ENCODE data around the gene KLK1. TPM values are rescaled to one million over a fixed set of nuclear protein-coding genes. Genes with fewer than 3 reads are reported as not detected.
"Not testable (repeated sequence)": the region's sequence is repeated elsewhere in the genome, so short reads cannot be mapped to it uniquely, and the experiment has no call there.

Gene KLK1
- total RNA-seq, 2 donors from 2014 or later = 0.27 TPM; not detected in 1

DNA sequence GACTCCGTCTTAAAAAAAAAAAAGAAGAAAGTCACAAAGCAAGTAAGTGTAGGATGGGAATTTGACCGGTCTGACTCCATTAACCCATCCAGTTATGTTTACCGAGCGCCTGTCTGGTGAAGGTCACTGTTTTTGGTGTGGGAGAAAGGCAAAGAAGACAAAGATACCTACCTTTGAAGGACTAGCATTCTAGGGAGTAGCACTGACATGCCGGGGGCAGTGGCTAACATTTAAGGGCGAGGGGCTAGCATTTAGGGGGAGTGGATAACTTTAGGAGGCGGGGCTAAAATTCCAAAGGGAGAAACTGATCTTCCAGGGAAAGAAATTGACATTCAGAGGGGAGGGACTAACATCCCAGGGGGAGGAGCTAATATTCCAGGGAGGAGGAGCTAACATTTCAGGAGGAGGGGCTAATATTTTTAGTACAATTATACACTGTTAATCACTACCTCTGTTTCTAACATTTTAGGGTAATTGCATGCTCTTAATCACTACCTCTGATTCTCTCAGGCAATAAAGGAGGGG is 44.6 kb downstream of the KLK1 start:
- ATAC-seq = no peak
- DNase-seq = no peak
- intact Hi-C loops (cut with DNase I) = loop anchor here in 1 of 2 donors (10.0 kb wide), 1 partner anchor 74 kb away; no protein-coding TSS in a partner anchor

DNA sequence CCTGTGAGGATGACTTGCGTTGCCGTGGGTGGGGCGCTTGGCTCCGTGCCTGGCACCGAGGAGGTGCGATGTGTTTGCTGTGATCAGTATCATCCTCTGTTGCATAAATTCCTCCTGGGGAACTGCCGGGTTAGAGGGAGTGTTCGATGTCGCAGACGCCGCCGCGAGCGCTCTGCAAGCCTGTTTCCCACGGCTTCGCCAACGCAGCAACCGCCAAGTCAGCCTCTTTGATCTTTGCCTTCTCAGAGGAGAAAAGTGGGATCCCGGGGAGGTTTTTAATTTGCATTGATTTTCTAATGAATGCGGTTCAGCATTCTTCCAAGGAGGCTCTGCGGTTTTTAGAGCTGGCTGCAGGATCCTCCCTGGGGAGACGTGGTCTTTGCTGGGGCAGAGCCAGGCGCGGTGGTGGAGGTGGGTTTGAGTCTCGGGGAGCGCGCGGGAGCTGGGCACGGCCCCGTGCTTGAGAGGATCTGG is 45.7 kb downstream of the KLK1 start:
- DNase-seq (no peak), ATAC-seq (no peak)
- intact Hi-C loops (cut with DNase I) = loop anchor here in 1 of 2 donors (10.0 kb wide), 1 partner anchor 73 kb away; no protein-coding TSS in a partner anchor

DNA sequence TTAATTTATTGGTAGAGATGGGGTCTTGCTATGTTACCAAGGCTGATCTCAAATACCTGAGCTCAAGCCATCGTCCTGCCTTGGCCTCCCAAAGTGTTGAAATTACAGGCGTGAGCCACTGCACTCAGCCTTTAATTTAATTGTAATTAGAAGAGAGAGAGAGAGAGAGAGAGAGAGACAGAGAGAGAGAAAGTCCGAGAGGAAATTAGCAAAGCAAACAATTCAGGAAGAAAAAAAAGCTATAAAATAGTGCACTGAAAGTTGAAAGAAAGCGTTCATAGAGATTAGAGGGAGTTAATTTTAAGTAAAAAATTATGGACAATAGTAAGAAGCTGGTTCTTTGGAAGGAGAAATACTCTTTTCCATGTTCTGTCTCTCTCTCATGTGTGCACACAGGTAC is 46.3 kb downstream of the KLK1 start:
- ATAC-seq (no peak), DNase-seq (no peak)
- intact Hi-C loops (cut with DNase I) = loop anchor here in 1 of 2 donors (10.0 kb wide), 1 partner anchor 72 kb away; no protein-coding TSS in a partner anchor

DNA sequence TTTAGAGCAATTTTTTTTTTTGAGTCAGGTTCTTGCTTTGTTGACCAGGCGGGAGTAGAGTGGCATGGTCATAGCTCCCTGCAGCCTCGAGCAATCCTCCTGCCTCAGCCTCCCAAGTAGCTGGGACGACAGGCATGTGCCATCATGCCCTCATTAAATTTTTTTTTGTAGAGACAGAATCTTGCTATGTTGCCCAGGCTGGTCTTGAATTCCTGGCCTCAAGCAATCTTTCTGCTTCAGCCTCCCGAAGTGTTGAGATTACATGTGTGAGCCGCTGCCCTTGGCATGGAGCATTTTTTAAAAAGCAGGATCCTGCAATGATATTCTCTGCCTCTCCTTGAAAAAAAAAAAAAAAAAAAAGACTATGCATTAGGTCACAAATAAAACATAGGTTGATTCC is 47.5 kb downstream of the KLK1 start:
- ATAC-seq (no peak), DNase-seq (no peak)
- intact Hi-C loops (cut with DNase I) = loop anchor here in 1 of 2 donors (10.0 kb wide), 1 partner anchor 71 kb away; no protein-coding TSS in a partner anchor

DNA sequence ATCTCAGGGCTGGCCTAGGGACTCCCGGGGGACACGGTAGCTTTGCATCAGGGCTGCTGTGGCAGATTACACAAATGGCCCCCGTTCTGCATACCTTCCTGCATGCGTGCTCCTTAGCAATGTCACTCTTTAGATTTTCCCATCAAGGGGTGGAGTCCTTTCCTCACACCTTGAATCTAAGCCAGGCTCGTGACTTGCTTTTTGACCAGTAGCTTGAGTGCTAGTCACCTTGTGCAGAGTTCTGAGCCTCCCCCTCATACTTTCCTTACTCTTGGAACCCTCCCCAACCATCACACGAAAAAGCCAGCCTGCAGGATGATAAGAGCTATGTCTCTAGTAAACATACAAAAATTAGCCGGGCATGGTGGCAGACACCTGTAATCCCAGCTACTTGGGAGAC is 50.1 kb downstream of the KLK1 start:
- DNase-seq, ATAC-seq: not testable (repeated sequence)
- intact Hi-C loops (cut with DNase I) = loop anchor here in 1 of 2 donors (10.0 kb wide), 1 partner anchor 69 kb away; no protein-coding TSS in a partner anchor

DNA sequence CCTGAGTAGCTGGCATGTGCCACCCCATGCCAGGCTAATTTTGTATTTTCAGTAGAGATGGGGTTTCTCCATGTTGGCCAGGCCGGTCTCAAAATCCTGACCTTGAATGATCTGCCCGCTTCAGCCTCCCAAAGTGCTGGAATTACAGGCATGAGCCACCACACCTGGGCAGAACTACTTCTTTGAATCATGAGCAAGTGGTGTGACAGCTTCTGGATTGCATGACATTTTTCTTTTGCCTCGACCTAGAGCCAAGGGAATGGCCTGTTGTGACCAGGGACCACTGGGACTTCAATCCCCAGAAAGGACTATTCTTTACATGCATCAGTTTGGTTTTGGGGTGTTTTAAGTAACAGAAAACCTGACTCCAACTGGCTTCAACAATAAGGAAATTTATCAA is 50.7 kb downstream of the KLK1 start:
- DNase-seq, ATAC-seq: not testable (repeated sequence)
- intact Hi-C loops (cut with DNase I) = loop anchor here in 1 of 2 donors (10.0 kb wide), 1 partner anchor 68 kb away; no protein-coding TSS in a partner anchor

DNA sequence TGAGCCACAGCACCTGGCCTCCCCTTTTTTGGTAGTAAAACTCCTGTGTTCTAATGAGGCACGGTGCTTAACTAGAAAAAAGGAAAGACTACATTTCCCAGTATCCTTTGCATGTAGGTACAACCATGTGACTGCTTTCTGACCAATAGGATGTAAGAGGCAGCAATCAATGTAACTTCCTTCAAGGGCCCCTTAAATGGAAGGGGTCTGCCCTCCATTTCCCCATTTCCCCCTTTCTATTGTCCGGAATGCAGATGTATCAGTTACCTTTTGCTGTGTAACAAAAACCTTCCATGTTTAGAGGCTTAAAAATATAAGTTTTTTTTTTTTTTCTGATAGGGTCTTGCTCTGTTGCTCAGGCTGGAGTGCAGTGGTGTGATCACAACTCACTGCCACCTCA is 51.1 kb downstream of the KLK1 start:
- DNase-seq (no peak), ATAC-seq (no peak)

DNA sequence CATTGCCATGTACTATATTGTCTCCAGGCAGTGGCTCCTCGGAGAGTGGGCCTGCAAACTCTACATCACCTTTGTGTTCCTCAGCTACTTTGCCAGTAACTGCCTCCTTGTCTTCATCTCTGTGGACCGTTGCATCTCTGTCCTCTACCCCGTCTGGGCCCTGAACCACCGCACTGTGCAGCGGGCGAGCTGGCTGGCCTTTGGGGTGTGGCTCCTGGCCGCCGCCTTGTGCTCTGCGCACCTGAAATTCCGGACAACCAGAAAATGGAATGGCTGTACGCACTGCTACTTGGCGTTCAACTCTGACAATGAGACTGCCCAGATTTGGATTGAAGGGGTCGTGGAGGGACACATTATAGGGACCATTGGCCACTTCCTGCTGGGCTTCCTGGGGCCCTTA is 52.7 kb downstream of the KLK1 start:
- DNase-seq (no peak), ATAC-seq (no peak)
- intact Hi-C loops (cut with DNase I) = loop anchor here in 1 of 2 donors (10.0 kb wide), 1 partner anchor 66 kb away; no protein-coding TSS in a partner anchor

More for the DNA sequence above, 51.1 kb downstream of the KLK1 start:
- intact Hi-C loops (cut with DNase I) = loop anchor here in 1 of 2 donors (10.0 kb wide), 1 partner anchor 68 kb away; no protein-coding TSS in a partner anchor

DNA sequence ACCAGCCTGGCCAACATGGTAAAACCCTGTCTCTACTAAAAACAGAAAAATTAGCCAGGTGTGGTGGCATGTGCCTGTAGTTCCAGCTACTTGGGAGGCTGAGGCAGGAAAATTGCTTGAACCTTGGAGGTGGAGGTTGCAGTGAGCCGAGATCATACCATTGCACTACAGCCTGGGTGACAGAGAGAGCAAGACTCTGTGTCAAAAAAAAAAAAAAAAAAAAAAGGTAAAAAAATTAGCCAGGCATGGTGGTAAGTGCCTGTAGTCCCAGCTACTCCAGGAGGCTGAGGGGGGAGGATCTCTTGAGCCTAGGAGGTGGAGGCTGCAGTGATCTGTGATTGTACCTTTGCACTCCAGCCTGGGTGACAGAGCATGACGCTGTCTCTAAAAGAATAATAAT is 53.4 kb downstream of the KLK1 start, which contains the start of gene GPR32:
GPR32 (plus strand) TSS at position 301 of the 400 bp plus-strand sequence. CDS start 137 bp downstream, outside the sequence.
- intact Hi-C loops (cut with DNase I) = loop anchor here in 1 of 2 donors (10.0 kb wide), 1 partner anchor 65 kb away; no protein-coding TSS in a partner anchor
- not testable (repeated sequence) for ATAC-seq, DNase-seq

Other genes starting within 250 kb of the KLK1 start
- under 1 TPM; 0.24 to 0.52 TPM for gene SYT3, start 183.9 kb downstream of the KLK1 start, total RNA-seq
- gene C19orf81, start 174.3 kb downstream of the KLK1 start, total RNA-seq = 1 to 10 TPM; 1.3 to 2.0 TPM
- 1 to 10 TPM in 1 of 2 donors, under 1 TPM in 1; 0.62 to 1.2 TPM for gene SHANK1, start 104.0 kb downstream of the KLK1 start, total RNA-seq
- 1 to 10 TPM; 8.4 to 9.6 TPM for gene CLEC11A, start 100.4 kb downstream of the KLK1 start, total RNA-seq
- not detected for gene GPR32, start 53.3 kb downstream of the KLK1 start, total RNA-seq
- gene ACP4, start 33.4 kb downstream of the KLK1 start, total RNA-seq = not detected
- not detected for gene KLK15, start 9.8 kb upstream of the KLK1 start, total RNA-seq
- gene KLK3, start 31.1 kb upstream of the KLK1 start, total RNA-seq = not detected
- gene KLK2, start 49.7 kb upstream of the KLK1 start, total RNA-seq = not detected
- gene KLK4, start 87.6 kb upstream of the KLK1 start, total RNA-seq = not detected
- gene KLK5, start 129.3 kb upstream of the KLK1 start, total RNA-seq = under 1 TPM in 1 of 2 donors, not detected in 1; 0.42 TPM
- not detected for gene KLK6, start 145.8 kb upstream of the KLK1 start, total RNA-seq
- gene KLK7, start 160.1 kb upstream of the KLK1 start, total RNA-seq = under 1 TPM in 1 of 2 donors, not detected in 1; 0.16 TPM
- gene KLK8, start 177.8 kb upstream of the KLK1 start, total RNA-seq = under 1 TPM in 1 of 2 donors, not detected in 1; 0.53 TPM
- under 1 TPM; 0.26 to 0.32 TPM for gene KLK10, start 195.9 kb upstream of the KLK1 start, total RNA-seq
- 1 to 10 TPM; 1.7 to 2.6 TPM for gene KLK11, start 202.8 kb upstream of the KLK1 start, total RNA-seq
- gene KLK12, start 211.2 kb upstream of the KLK1 start, total RNA-seq = not detected
- under 1 TPM in 1 of 2 donors, not detected in 1; 0.65 TPM for gene KLK13, start 241.3 kb upstream of the KLK1 start, total RNA-seq